ENCODE results near the gene SIDT1. TPM values are rescaled to one million over a fixed set of nuclear protein-coding genes. Genes with fewer than 3 reads are reported as not detected.

The SIDT1 gene
- total RNA-seq, 6 experiments from 2014 or later: 0.25 to 0.53 (median 0.35) TPM

GRCh38 chr3:113597596-113598354 is 65.4 kb downstream of the SIDT1 start:
- intact Hi-C loops (cut with DNase I): no loop called here
- no peaks in the 10 kb centered on the region for H3K4me1 ChIP-seq
- no peaks in the 10 kb centered on the region for H3K27me3 ChIP-seq
- H3K4me3 ChIP-seq: no peak overlapping the region
- TF ChIP-seq CTCF (IDR thresholded peaks at IDR 0.05) (no peak), POLR2A (IDR thresholded peaks at IDR 0.05) (no peak)
- H3K36me3 ChIP-seq: no peaks in the 10 kb centered on the region
- DNase-seq (no peak), ATAC-seq (no peak)
- no peak overlapping the region for H3K27ac ChIP-seq
- no peaks in the 10 kb centered on the region for H3K9me3 ChIP-seq
- WGBS (ENCODE audit: insufficient coverage, low coverage, low lambda C conversion rate, missing lambda C conversion rate): 54% methylated on average over 4 of the region's 4 CpGs

DNA sequence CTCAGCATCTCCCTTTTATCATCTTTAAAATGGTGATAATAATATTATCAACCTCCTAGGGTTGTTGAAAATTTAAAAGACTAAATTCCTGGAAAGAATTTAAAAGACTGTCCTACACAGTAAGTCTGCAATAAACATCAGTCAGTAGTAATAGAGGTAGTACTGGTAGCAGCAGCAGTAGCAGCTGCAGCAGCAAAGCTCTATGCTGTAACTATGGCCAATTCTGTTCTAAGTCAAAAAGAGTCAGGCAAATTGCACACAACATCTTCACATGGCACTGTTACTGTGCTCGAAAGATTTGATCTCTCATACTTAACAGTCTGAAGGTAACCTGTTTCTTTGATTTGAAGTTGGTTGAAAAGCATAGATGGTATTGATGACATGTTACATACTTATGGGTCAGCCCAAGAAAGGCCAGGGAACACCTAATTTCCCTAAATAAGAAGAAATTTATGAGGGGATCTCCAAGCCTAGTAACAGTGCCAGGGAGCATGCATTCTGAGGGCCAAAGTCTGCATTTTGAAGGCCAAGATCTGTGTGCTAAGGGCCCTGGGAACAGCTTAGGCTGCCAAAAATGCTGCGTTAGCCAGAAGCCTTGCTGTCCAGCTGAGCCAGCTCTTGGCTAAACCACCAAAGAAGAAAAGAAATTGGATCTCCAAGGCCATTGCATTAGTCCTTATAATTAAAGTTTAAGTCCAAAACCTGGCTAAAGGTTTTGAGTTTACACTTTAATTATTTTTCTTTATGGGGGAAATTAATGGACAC is 68.2 kb downstream of the SIDT1 start:
- DNase-seq (no peak), ATAC-seq (no peak)
- H3K36me3 ChIP-seq: no peaks in the 10 kb centered on the region
- intact Hi-C loops (cut with DNase I): no loop called here
- no peak overlapping the region for H3K27ac ChIP-seq
- H3K4me3 ChIP-seq: no peak overlapping the region
- no peaks in the 10 kb centered on the region for H3K27me3 ChIP-seq
- H3K4me1 ChIP-seq: no peaks in the 10 kb centered on the region
- no peaks in the 10 kb centered on the region for H3K9me3 ChIP-seq
- TF ChIP-seq POLR2A (IDR thresholded peaks at IDR 0.05): no peak
- TF ChIP-seq CTCF (IDR thresholded peaks at IDR 0.05): no peak
- 64% methylated on average over 1 of the region's 2 CpGs for WGBS (ENCODE audit: insufficient coverage, low coverage, low lambda C conversion rate, missing lambda C conversion rate)

DNA sequence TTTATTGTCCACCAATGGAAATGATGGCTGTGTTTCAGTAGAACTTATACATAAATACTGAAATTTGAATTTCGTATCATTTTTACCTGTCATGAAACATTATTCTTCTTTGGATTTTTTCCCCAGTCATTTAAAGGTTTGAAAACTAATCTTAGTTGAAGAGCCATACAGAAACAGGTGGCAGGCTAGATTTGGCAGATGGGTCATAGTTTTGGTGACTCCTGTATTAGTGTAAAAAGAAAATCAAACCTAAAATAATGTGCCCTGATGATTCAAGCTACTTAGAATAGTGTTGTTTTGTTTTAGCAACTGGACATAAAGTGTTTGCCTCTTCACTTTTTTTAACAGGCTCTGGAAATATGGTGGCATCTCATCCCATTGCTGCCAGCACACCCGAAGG is 68.9 kb downstream of the SIDT1 start:
- Histone ChIP-seq H3K27me3 (no peaks in the 10 kb centered on the region), H3K4me3 (no peak overlapping the region), H3K4me1 (no peaks in the 10 kb centered on the region), H3K36me3 (no peaks in the 10 kb centered on the region), H3K27ac (no peak overlapping the region), H3K9me3 (no peaks in the 10 kb centered on the region)
- TF ChIP-seq POLR2A (IDR thresholded peaks at IDR 0.05) (no peak), CTCF (IDR thresholded peaks at IDR 0.05) (no peak)
- ATAC-seq (no peak), DNase-seq (no peak)
- intact Hi-C loops (cut with DNase I): no loop called here
- 90% methylated on average over 2 of the region's 2 CpGs for WGBS (ENCODE audit: insufficient coverage, low coverage, low lambda C conversion rate, missing lambda C conversion rate)

- Histone ChIP-seq H3K9me3 (no peaks in the 10 kb centered on the region), H3K4me3 (no peak overlapping the region), H3K36me3 (no peaks in the 10 kb centered on the region), H3K27me3 (no peaks in the 10 kb centered on the region), H3K4me1 (no peaks in the 10 kb centered on the region), H3K27ac (no peak overlapping the region)
- TF ChIP-seq POLR2A (IDR thresholded peaks at IDR 0.05): no peak
- TF ChIP-seq CTCF (IDR thresholded peaks at IDR 0.05): no peak
- WGBS (ENCODE audit: insufficient coverage, low coverage, low lambda C conversion rate, missing lambda C conversion rate): 90% methylated on average over 2 of the region's 2 CpGs
- intact Hi-C loops (cut with DNase I): no loop called here
- ATAC-seq (no peak), DNase-seq (no peak)
Measured at GRCh38 chr3:113602256-113602655, 69.9 kb downstream of the SIDT1 start.

All from right lobe of liver (tissue), 6 donors.